Smooth muscle cell of the coronary artery (primary cell): ENCODE data around the gene PLCXD3. TPM values are rescaled to one million over a fixed set of nuclear protein-coding genes. Genes with fewer than 3 reads are reported as not detected.

ENCODE experiments used
- total RNA-seq: library from RNA; depleted of rRNA; stranded (reverse); fragments of >200 nt; gene quantifications from 2 replicates; pipeline ENCODE4 v1.2.3, GENCODE V29; 2014; ENCODE audit warnings: low replicate concordance

Gene PLCXD3, protein sequence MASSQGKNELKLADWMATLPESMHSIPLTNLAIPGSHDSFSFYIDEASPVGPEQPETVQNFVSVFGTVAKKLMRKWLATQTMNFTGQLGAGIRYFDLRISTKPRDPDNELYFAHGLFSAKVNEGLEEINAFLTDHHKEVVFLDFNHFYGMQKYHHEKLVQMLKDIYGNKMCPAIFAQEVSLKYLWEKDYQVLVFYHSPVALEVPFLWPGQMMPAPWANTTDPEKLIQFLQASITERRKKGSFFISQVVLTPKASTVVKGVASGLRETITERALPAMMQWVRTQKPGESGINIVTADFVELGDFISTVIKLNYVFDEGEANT
- 0.15 and 2.5 TPM in 2 replicates for total RNA-seq

DNA sequence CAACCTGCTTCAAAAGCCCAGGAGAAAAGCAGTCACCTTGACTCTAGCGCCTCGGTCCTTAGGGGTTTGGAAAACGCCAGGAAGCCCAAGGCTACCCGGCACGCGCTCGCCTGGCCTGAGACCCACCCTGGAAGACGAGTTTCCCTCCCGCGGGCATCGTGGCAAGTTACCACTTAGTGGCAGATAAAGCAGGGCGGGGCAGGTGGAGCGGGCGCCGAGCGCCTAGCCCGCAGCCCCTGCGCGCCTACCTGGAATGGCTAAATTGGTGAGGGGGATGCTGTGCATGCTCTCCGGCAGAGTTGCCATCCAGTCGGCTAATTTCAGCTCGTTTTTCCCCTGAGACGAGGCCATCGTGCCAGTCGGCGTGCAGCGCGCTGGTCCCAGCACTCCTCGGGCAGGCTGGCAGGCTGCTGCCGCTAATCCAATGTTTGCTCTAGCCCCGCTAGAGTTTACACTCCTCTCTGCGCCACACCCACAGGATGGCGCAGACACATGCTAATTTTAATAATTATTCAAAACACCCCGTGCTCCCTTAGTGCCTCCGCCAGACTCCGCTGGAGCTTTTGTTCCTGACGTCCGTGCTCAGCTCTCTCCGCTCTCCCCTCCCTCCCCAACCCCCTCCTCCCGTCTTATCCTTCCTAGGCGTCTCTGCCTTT is at the start of gene PLCXD3:
Gene PLCXD3, minus strand, starts transcription at position 426 of the 656 bp plus-strand sequence. Its CDS starts 75 bp downstream, at position 351.

